ENCODE data around the gene LEMD1. TPM values are rescaled to one million over a fixed set of nuclear protein-coding genes. Genes with fewer than 3 reads are reported as not detected.

Gene LEMD1
- total RNA-seq, 1 donor = not detected

- no peak for DNase-seq (ENCODE audit: low read depth)
- H3K4me3 ChIP-seq (ENCODE audit: low read depth, low read length) = peak overlapping the region; percentile 59
- TF ChIP-seq, protein P1, sequence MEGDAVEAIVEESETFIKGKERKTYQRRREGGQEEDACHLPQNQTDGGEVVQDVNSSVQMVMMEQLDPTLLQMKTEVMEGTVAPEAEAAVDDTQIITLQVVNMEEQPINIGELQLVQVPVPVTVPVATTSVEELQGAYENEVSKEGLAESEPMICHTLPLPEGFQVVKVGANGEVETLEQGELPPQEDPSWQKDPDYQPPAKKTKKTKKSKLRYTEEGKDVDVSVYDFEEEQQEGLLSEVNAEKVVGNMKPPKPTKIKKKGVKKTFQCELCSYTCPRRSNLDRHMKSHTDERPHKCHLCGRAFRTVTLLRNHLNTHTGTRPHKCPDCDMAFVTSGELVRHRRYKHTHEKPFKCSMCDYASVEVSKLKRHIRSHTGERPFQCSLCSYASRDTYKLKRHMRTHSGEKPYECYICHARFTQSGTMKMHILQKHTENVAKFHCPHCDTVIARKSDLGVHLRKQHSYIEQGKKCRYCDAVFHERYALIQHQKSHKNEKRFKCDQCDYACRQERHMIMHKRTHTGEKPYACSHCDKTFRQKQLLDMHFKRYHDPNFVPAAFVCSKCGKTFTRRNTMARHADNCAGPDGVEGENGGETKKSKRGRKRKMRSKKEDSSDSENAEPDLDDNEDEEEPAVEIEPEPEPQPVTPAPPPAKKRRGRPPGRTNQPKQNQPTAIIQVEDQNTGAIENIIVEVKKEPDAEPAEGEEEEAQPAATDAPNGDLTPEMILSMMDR (IDR thresholded peaks at IDR 0.05; ENCODE audit: insufficient read depth, low read depth, low read length) = no peak
These were observed 8.2 kb upstream of the LEMD1 start for GRCh38 chr1:205429762-205430695.

DNA sequence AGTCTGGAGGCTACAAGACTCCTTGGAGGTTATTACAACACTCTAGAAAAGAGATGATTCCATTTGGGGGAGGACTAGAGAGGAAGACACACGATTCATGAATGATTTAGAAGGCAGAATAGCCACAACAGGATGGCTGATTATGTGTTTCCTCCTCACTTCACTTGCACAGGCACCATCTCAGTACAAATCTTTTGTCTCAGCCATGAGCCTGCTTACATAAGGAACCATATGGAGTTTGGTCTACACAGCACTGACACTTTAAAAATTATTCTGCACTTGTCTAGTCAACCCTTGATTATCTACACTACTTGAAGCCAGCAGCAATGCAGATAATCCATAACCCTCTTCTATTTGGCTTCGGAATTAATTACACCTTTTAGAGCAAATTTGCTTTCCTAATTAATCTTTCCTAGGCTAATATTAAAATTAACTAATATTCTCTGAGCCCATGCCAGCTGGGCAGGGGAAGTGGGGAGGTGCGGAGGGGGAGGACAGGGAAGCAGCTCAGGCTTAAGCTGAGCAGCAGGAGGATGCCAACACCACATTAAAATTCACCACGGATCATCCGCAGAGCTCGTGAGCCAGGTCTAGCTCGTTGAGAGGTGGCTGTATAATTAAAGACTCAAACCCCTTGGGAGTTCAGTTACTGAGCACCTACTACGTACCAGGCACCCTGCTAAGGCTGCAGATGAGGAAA lies 3.2 kb upstream of the LEMD1 start:
- no peak for DNase-seq (ENCODE audit: low read depth)
- TF ChIP-seq, protein P1 (IDR thresholded peaks at IDR 0.05; ENCODE audit: insufficient read depth, low read depth, low read length) = no peak
- H3K4me3 ChIP-seq (ENCODE audit: low read depth, low read length) = no peak overlapping the region

GRCh38 chr1:205423814-205424399 lies 2.1 kb upstream of the LEMD1 start:
- TF ChIP-seq, protein P1 (IDR thresholded peaks at IDR 0.05; ENCODE audit: insufficient read depth, low read depth, low read length) = no peak
- no peak overlapping the region for H3K4me3 ChIP-seq (ENCODE audit: low read depth, low read length)
- no peak for DNase-seq (ENCODE audit: low read depth)

DNA sequence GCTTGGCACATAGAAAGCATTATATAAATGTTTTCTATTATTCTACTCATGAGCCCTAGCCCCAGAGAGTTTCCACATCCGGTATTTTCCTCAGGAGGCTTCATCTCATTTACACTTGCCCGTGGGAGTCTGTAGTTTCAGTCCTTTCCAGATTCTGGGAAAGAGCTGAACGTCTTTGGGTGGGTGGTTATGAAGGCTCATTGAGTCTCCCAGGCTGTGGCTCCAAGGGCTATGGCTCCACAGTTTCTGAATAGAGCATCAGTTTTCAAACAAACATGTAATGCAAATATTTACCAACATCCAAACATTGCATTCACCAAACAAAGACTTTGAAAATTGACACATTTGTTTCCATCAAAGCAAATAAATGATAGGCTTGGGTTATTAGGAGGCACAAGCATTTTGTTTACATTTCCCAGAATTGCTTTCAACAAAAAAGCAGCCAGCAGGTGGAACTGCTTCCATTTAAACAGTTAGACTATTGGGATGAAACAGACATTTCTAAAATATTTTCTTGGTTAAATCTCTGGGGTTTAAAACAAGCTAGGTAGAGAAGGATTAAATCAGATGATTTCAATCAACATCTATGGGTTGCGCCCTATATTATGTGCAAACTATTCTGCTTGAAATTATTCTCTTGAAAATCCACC lies 1.3 kb upstream of the LEMD1 start:
- DNase-seq (ENCODE audit: low read depth) = no peak
- H3K4me3 ChIP-seq (ENCODE audit: low read depth, low read length) = no peak overlapping the region
- TF ChIP-seq, protein P1 (IDR thresholded peaks at IDR 0.05; ENCODE audit: insufficient read depth, low read depth, low read length) = peak; percentile 9

- DNase-seq (ENCODE audit: low read depth) = no peak
These were observed 918 bp downstream of the LEMD1 start for GRCh38 chr1:205420938-205421337.

More at GRCh38 chr1:205420938-205421337, 918 bp downstream of the LEMD1 start:
- H3K4me3 ChIP-seq (ENCODE audit: low read depth, low read length) = no peak overlapping the region
- TF ChIP-seq, protein P1 (IDR thresholded peaks at IDR 0.05; ENCODE audit: insufficient read depth, low read depth, low read length) = no peak
